Measurements from ENCODE around the gene QSER1.

The QSER1 gene

DNA sequence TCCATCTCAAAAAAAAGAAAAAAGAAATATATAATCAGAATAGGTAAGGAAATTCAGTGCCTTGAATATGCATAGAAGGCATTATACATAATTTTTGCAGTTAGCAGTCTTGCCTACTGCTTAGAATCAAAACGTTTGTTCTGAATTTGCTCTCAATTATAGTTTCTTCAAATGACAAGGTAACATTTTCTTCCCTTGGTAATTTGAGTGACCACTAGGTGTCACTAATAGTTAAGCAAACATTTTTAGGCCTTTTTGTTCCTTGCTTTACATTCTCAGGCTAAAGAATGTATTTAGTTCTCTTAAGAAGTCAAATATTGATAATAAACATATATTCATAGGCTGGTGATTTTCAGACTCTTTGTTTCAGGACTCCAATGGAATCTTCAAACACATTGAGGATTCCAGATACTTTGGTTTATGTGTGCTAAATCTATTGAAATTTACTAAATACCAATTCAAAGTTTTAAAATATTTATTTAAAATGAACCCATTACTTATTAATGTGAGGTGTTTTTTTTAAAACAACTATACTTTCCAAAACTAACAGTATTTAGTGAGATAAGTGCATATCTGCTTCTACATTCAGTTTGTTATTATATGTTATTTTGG is 68.0 kb downstream of the QSER1 start:
- TF ChIP-seq, protein P1, sequence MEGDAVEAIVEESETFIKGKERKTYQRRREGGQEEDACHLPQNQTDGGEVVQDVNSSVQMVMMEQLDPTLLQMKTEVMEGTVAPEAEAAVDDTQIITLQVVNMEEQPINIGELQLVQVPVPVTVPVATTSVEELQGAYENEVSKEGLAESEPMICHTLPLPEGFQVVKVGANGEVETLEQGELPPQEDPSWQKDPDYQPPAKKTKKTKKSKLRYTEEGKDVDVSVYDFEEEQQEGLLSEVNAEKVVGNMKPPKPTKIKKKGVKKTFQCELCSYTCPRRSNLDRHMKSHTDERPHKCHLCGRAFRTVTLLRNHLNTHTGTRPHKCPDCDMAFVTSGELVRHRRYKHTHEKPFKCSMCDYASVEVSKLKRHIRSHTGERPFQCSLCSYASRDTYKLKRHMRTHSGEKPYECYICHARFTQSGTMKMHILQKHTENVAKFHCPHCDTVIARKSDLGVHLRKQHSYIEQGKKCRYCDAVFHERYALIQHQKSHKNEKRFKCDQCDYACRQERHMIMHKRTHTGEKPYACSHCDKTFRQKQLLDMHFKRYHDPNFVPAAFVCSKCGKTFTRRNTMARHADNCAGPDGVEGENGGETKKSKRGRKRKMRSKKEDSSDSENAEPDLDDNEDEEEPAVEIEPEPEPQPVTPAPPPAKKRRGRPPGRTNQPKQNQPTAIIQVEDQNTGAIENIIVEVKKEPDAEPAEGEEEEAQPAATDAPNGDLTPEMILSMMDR (IDR thresholded peaks at IDR 0.05; ENCODE audit: low read depth, low read length, poor library complexity, severe bottlenecking), result peak; percentile 62
- TF ChIP-seq EZH2phosphoT487 (IDR thresholded peaks at IDR 0.05; ENCODE audit: borderline replicate concordance, low read length), result no peak
- Histone ChIP-seq H3K27ac (ENCODE audit: low read depth, low read length) (no peak overlapping the region), H4K20me1 (ENCODE audit: control insufficient read depth, insufficient read depth, low read depth, low read length) (no peaks in the 10 kb centered on the region), H3K36me3 (ENCODE audit: control insufficient read depth, low read length) (peaks cover 70% of the 10 kb centered on the region), H3K9me3 (ENCODE audit: control insufficient read depth, insufficient read depth, low read length) (no peaks in the 10 kb centered on the region), H3K27me3 (ENCODE audit: control insufficient read depth, low read length) (no peaks in the 10 kb centered on the region), H3K4me1 (ENCODE audit: control insufficient read depth, low read length) (no peaks in the 10 kb centered on the region), H3F3A (ENCODE audit: control insufficient read depth, insufficient read depth) (0 out of 2 replicates have a peak, but pooled peaks cover 6% of the 10 kb centered on the region), H3K79me2 (ENCODE audit: control insufficient read depth, low read length) (no peaks in the 10 kb centered on the region), H3K9me2 (replicated peaks; ENCODE audit: control insufficient read depth, low read length) (no peaks in the 10 kb centered on the region), H3K4me2 (ENCODE audit: low read length) (no peak overlapping the region), H3K4me3 (ENCODE audit: low read length) (no peak overlapping the region)

DNA sequence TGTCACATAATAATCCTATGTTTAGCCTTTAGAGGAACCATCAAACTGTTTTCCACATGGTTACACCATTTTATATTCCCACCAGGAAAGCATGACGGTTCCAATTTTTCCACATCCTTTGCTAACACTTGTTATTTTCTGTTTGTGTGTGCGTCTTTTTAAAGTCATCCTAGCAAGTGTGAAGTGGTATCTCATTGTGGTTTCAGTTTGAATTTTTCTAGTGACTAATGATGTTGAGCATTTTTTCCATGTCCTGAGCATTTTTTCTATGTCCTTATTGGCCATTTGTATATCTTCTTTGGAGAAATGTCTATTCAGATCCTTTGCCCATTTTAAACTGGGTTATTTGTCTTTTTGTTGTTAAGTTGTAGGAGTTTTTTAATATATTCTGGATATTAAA is 69.4 kb downstream of the QSER1 start:
- Histone ChIP-seq H3K4me3 (ENCODE audit: low read length) (no peak overlapping the region), H3K4me1 (ENCODE audit: control insufficient read depth, low read length) (no peaks in the 10 kb centered on the region), H4K20me1 (ENCODE audit: control insufficient read depth, insufficient read depth, low read depth, low read length) (no peaks in the 10 kb centered on the region), H3K79me2 (ENCODE audit: control insufficient read depth, low read length) (no peaks in the 10 kb centered on the region), H3K27ac (ENCODE audit: low read depth, low read length) (no peak overlapping the region), H3K36me3 (ENCODE audit: control insufficient read depth, low read length) (peaks cover 77% of the 10 kb centered on the region), H3K9me3 (ENCODE audit: control insufficient read depth, insufficient read depth, low read length) (no peaks in the 10 kb centered on the region), H3K27me3 (ENCODE audit: control insufficient read depth, low read length) (no peaks in the 10 kb centered on the region), H3K9me2 (replicated peaks; ENCODE audit: control insufficient read depth, low read length) (no peaks in the 10 kb centered on the region), H3F3A (ENCODE audit: control insufficient read depth, insufficient read depth) (0 out of 2 replicates have a peak, but pooled peaks cover 6% of the 10 kb centered on the region), H3K4me2 (ENCODE audit: low read length) (no peak overlapping the region)
- no peak for TF ChIP-seq EZH2phosphoT487 (IDR thresholded peaks at IDR 0.05; ENCODE audit: borderline replicate concordance, low read length)
- TF ChIP-seq, protein P1 (IDR thresholded peaks at IDR 0.05; ENCODE audit: low read depth, low read length, poor library complexity, severe bottlenecking), result no peak

DNA sequence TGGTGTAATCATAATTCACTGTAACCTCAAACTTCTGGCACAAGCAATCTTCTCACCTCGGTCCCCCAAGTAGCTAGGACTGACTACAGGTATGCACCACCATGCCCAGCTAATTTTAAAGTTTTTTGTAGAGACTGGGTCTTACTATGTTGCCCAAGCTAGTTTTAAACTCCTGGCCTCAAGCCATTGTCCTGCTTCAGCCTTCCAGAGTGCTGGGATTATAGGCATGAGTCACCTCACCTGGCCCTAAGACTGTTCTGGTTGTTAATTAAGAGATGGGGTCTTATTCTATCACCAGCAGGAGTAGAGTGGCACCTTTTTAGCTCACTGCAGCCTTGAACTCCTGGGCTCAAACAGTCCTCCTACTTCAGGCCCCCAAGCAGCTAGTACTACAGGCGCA is 71.1 kb downstream of the QSER1 start:
- H3K79me2 ChIP-seq (ENCODE audit: control insufficient read depth, low read length), result no peaks in the 10 kb centered on the region
- H3K27me3 ChIP-seq (ENCODE audit: control insufficient read depth, low read length), result no peaks in the 10 kb centered on the region
- no peaks in the 10 kb centered on the region for H4K20me1 ChIP-seq (ENCODE audit: control insufficient read depth, insufficient read depth, low read depth, low read length)
- H3K4me3 ChIP-seq (ENCODE audit: low read length), result no peak overlapping the region
- no peaks in the 10 kb centered on the region for H3K9me3 ChIP-seq (ENCODE audit: control insufficient read depth, insufficient read depth, low read length)
- no peaks in the 10 kb centered on the region for H3K9me2 ChIP-seq (replicated peaks; ENCODE audit: control insufficient read depth, low read length)
- H3K4me1 ChIP-seq (ENCODE audit: control insufficient read depth, low read length), result no peaks in the 10 kb centered on the region
- no peak for TF ChIP-seq EZH2phosphoT487 (IDR thresholded peaks at IDR 0.05; ENCODE audit: borderline replicate concordance, low read length)
- TF ChIP-seq, protein P1 (IDR thresholded peaks at IDR 0.05; ENCODE audit: low read depth, low read length, poor library complexity, severe bottlenecking), result no peak
- H3F3A ChIP-seq (ENCODE audit: control insufficient read depth, insufficient read depth), result 0 out of 2 replicates have a peak, but pooled peaks cover 2% of the 10 kb centered on the region
- peaks cover 71% of the 10 kb centered on the region for H3K36me3 ChIP-seq (ENCODE audit: control insufficient read depth, low read length)
- no peak overlapping the region for H3K27ac ChIP-seq (ENCODE audit: low read depth, low read length)
- no peak overlapping the region for H3K4me2 ChIP-seq (ENCODE audit: low read length)
